Mesendoderm (in vitro differentiated cells): ENCODE measurements around the gene KIF17.
A peak's percentile ranks its signal among the peaks of the same experiment; 100 is the strongest.

ENCODE experiments used
- DNase-seq: peaks from one replicate; pipeline ENCODE4 v3.0.0; 2013
- H2AK5ac ChIP-seq: 2 replicates; pipeline ENCODE4 v1.6.1; 2013; ENCODE audit warnings: low read length, inconsistent platforms
- H2BK120ac ChIP-seq: 2 replicates; pipeline ENCODE4 v1.6.1; 2013; ENCODE audit warnings: low read depth, mild to moderate bottlenecking, low read length, moderate library complexity, mixed read lengths
- H2BK15ac ChIP-seq: replicated peaks from 2 replicates; pipeline ENCODE4 v1.6.1; 2013; ENCODE audit warnings: low read depth, mild to moderate bottlenecking, moderate library complexity
- H2BK5ac ChIP-seq: 2 replicates; pipeline ENCODE4 v1.6.1; 2013; ENCODE audit warnings: low read length, inconsistent platforms
- H3K18ac ChIP-seq: 2 replicates; pipeline ENCODE4 v1.6.1; 2013; ENCODE audit warnings: mild to moderate bottlenecking, low read length, mixed read lengths
- H3K23ac ChIP-seq: one replicate; pipeline ENCODE4 v1.6.1; 2013; ENCODE audit warnings: low read length
- H3K27ac ChIP-seq: 2 replicates; pipeline ENCODE4 v1.5.1; 2013; ENCODE audit warnings: low read depth, mild to moderate bottlenecking, inconsistent platforms, low read length, moderate library complexity
- H3K27me3 ChIP-seq: 2 replicates; pipeline ENCODE4 v1.6.1; 2013; ENCODE audit warnings: low read length, control low read depth, mild to moderate bottlenecking, inconsistent platforms; ENCODE audit not compliant: insufficient read depth, poor library complexity
- H3K36me3 ChIP-seq: 2 replicates; pipeline ENCODE4 v1.6.1; 2013; ENCODE audit warnings: low read length, inconsistent platforms; ENCODE audit not compliant: control insufficient read depth, insufficient read depth
- H3K4ac ChIP-seq: one replicate; pipeline ENCODE4 v1.6.1; 2013; ENCODE audit warnings: low read depth, mild to moderate bottlenecking, low read length, moderate library complexity
- H3K4me1 ChIP-seq: 2 replicates; pipeline ENCODE4 v1.6.1; 2013; ENCODE audit warnings: low read depth, low read length, inconsistent platforms; ENCODE audit not compliant: control insufficient read depth
- H3K4me2 ChIP-seq: 2 replicates; pipeline ENCODE4 v1.6.1; 2013; ENCODE audit warnings: low read length
- H3K4me3 ChIP-seq: 2 replicates; pipeline ENCODE4 v1.5.1; 2013; ENCODE audit warnings: mild to moderate bottlenecking, low read length
- H3K56ac ChIP-seq: one replicate; pipeline ENCODE4 v1.6.1; 2013; ENCODE audit warnings: low read length
- H3K79me1 ChIP-seq: 2 replicates; pipeline ENCODE4 v1.6.1; 2013; ENCODE audit warnings: low read length, inconsistent platforms
- H3K79me2 ChIP-seq: 2 replicates; pipeline ENCODE4 v1.6.1; 2013; ENCODE audit warnings: mild to moderate bottlenecking, low read length; ENCODE audit not compliant: control insufficient read depth, insufficient read depth
- H3K9ac ChIP-seq: 2 replicates; pipeline ENCODE4 v1.6.1; 2013; ENCODE audit warnings: low read length, inconsistent platforms
- H4K5ac ChIP-seq: one replicate; pipeline ENCODE4 v1.6.1; 2013; ENCODE audit warnings: low read length
- H4K8ac ChIP-seq: one replicate; pipeline ENCODE4 v1.6.1; 2013; ENCODE audit warnings: low read depth, mild to moderate bottlenecking, control low read depth, low read length, moderate library complexity
- WGBS: extraction: QIAGEN DNeasy Blood & Tissue Kit; methylation state at CpG from one replicate; pipeline ENCODE4 v1.1.7; 2013; ENCODE audit warnings: low lambda C conversion rate, missing lambda C conversion rate; ENCODE audit not compliant: insufficient coverage; ENCODE audit errors: extremely low coverage; 5-methylcytosine and 5-hydroxymethylcytosine counted together

The KIF17 gene

DNA sequence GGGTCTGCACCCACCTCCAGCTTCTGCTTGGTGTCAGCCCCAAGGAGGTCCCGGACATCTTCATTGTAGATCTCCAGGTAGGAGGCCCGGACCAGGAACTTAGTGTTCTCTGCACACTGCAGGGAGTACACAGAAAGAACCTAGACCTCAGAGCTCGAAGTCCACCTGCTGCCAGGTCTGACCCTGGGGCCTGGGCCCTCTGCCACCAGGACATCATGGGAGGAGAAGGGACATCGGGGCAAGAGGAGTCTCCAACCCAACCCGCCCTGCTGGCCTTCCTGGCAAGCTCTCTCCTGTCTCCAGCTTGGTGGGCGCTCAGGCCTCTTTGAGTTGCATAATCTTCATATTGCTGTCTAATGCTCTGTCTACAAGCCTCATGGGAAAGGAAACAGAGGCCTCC, 4.4 kb downstream of the KIF17 start:
- no peaks in the 10 kb centered on the region for H3K79me2 ChIP-seq
- no peak overlapping the region for H3K27ac ChIP-seq
- H2BK120ac ChIP-seq = no peak overlapping the region
- H2AK5ac ChIP-seq = no peak overlapping the region
- no peak overlapping the region for H2BK15ac ChIP-seq
- no peak overlapping the region for H3K56ac ChIP-seq
- H4K8ac ChIP-seq = no peak overlapping the region
- no peak overlapping the region for H2BK5ac ChIP-seq
- H3K18ac ChIP-seq = no peak overlapping the region
- no peak overlapping the region for H3K23ac ChIP-seq
- H4K5ac ChIP-seq = no peak overlapping the region
- no peak for DNase-seq
- no peak overlapping the region for H3K4me2 ChIP-seq
- no peaks in the 10 kb centered on the region for H3K27me3 ChIP-seq
- H3K4me1 ChIP-seq = no peaks in the 10 kb centered on the region
- H3K4ac ChIP-seq = no peak overlapping the region
- no CpG with 5 or more reads among the region's 6 CpGs for WGBS
- H3K36me3 ChIP-seq = no peaks in the 10 kb centered on the region
- no peak overlapping the region for H3K4me3 ChIP-seq
- H3K9ac ChIP-seq = no peak overlapping the region
- no peaks in the 10 kb centered on the region for H3K79me1 ChIP-seq

DNA sequence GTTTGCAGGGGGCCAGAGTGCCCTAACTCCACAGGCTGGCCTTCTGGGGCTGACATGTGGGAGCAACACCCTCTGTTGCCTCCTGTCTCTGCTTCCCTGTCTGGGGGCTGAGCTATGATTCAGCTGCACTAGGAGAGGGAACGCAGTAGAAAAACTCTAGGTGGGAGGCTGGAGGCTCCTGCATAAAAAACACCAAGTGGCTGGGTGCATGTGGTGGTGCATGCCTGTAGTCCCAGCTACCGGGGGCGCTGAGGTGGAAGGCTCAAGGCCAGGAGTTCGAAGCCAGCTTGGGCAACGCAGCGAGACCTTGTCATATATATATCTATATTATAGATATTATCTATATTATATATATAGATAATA, 5.6 kb downstream of the KIF17 start:
- no peak overlapping the region for H2BK15ac ChIP-seq

DNA sequence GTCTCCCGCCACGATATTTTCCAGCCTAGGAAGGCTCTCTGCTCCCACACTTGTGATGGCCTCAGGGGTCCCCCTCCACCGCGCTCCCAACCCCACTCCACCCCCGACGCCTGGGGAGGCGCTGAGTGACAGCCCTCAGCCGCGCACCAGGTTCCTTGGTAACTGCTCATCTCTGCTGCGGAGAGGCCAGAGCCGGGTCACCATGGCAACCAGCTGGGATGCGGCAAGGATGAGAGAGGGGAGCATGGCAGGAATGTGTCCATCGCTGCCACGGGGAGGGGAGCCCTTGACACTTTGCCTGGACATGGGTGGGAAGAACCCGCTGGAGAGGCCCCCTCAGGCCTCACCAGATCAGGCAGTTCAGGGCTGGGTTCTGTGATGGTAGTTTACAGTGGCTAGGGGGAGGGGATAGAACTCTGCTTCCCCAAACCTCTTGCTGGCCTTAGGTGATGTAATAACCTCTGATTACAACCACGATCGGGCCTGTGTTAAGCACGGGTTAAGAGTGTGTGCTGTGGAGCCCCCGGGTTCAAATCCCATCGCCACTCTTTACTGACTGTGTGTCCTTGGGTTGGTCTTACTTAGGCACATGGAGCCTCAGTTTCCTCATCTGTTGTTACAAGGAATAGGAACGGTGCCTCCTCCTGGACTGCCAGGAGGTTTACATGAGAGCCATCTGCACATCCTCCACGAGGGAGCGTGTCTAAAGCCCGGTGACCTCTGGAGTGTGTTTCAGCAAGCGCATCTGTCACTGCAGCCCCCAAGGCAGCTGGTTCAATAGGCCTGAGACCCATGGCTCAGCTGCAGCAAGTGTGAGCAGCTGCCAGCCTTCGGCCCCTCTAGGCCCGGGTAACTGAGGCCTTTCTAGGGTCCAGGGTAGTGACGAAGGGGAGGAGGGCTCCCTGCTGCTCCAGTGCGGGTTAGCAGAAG, 6.3 kb downstream of the KIF17 start:
- Histone ChIP-seq H3K27ac (no peak overlapping the region), H3K36me3 (no peaks in the 10 kb centered on the region), H3K4me3 (no peak overlapping the region), H3K18ac (no peak overlapping the region), H2BK5ac (no peak overlapping the region), H4K5ac (no peak overlapping the region), H3K4me1 (no peaks in the 10 kb centered on the region), H3K79me2 (no peaks in the 10 kb centered on the region), H4K8ac (no peak overlapping the region), H3K27me3 (no peaks in the 10 kb centered on the region), H3K4me2 (no peak overlapping the region), H3K79me1 (no peaks in the 10 kb centered on the region), H3K4ac (no peak overlapping the region), H2AK5ac (no peak overlapping the region), H2BK120ac (no peak overlapping the region), H3K23ac (no peak overlapping the region), H2BK15ac (no peak overlapping the region), H3K56ac (no peak overlapping the region), H3K9ac (no peak overlapping the region)
- WGBS = no CpG with 5 or more reads among the region's 29 CpGs
- peak; percentile 54 for DNase-seq

More for the DNA sequence above, 5.6 kb downstream of the KIF17 start:
- H3K9ac ChIP-seq = no peak overlapping the region
- no peak overlapping the region for H2BK120ac ChIP-seq
- no peaks in the 10 kb centered on the region for H3K27me3 ChIP-seq
- no peak overlapping the region for H2BK5ac ChIP-seq
- no peaks in the 10 kb centered on the region for H3K4me1 ChIP-seq
- H3K4me3 ChIP-seq = no peak overlapping the region
- WGBS = no CpG with 5 or more reads among the region's 6 CpGs
- H3K79me1 ChIP-seq = no peaks in the 10 kb centered on the region
- no peak overlapping the region for H4K5ac ChIP-seq
- H4K8ac ChIP-seq = no peak overlapping the region
- no peak overlapping the region for H3K18ac ChIP-seq
- no peak overlapping the region for H3K4me2 ChIP-seq
- H3K36me3 ChIP-seq = no peaks in the 10 kb centered on the region
- no peak overlapping the region for H2AK5ac ChIP-seq
- no peak overlapping the region for H3K23ac ChIP-seq
- DNase-seq = no peak
- no peaks in the 10 kb centered on the region for H3K79me2 ChIP-seq
- H3K56ac ChIP-seq = no peak overlapping the region
- H3K27ac ChIP-seq = no peak overlapping the region
- no peak overlapping the region for H3K4ac ChIP-seq

DNA sequence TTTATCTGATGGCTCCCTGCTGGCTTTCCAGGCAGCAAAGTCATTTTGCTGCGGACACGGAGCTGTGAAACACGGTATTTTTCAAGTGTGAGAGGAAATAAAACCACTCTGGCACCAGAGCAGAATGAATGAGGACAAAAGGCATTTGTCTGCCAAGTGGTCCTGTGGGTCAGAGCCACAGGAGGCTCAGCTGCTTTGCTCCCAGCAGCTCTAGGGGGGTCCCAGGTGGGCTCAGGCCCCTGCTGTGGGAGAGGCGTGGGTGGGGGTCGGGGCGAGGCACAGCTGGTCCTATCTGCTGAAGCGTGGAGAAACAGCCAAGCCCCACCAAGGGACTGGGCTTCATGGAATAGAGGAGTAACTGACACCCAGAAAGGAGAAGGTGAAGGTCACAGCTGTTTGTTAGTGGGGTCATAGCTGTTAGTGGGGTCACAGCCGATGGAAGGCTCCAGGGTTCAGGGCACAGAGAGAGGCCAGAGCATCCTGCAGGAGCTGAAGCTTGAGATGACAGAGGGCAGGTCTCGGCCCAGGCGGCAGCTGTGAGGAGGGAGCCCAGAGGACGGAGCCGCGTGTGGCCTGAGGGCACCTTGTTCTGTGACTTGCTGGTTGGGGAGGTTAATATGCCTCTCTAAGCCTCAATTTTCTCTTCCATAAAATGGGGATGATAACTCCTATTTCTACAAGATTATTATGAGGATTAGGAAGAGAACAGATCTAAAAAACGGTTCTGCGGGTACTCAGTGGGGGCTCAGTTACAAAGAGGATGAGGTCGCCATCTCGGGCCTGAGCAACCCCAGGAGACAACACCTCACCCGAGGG, 7.1 kb downstream of the KIF17 start:
- Histone ChIP-seq H3K36me3 (no peaks in the 10 kb centered on the region), H3K4ac (no peak overlapping the region), H4K8ac (no peak overlapping the region), H3K23ac (no peak overlapping the region), H3K56ac (no peak overlapping the region), H3K79me1 (no peaks in the 10 kb centered on the region), H2BK120ac (no peak overlapping the region), H3K9ac (no peak overlapping the region), H3K79me2 (no peaks in the 10 kb centered on the region), H3K4me1 (no peaks in the 10 kb centered on the region), H3K27me3 (no peaks in the 10 kb centered on the region), H3K18ac (no peak overlapping the region), H2BK15ac (no peak overlapping the region), H3K4me3 (no peak overlapping the region), H3K4me2 (no peak overlapping the region), H2AK5ac (no peak overlapping the region), H4K5ac (no peak overlapping the region), H3K27ac (no peak overlapping the region), H2BK5ac (no peak overlapping the region)
- WGBS = no CpG with 5 or more reads among the region's 18 CpGs
- DNase-seq = no peak

DNA sequence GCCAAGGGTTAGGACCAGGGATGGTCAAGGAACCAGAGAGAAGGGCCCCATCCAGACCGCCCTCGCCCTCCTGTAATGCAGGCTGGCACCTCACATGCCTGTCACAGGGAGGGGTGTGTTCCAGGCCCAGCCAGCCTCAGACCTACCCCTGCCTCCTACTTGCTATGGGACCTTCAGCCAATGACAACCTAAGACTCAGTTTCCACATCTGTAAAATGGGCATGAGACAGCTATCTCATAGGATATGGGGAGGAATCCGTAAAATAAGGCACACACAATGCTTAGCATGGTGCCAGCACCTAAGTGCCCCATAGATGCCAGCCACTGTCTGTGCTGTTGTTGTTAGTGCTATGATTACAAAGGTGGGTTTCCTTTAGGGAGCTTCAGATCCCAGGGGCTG, 7.9 kb downstream of the KIF17 start:
- H3K79me2 ChIP-seq = no peaks in the 10 kb centered on the region

More for the DNA sequence above, 7.9 kb downstream of the KIF17 start:
- no CpG with 5 or more reads among the region's 3 CpGs for WGBS
- H2BK5ac ChIP-seq = no peak overlapping the region
- H3K56ac ChIP-seq = no peak overlapping the region
- no peak overlapping the region for H3K9ac ChIP-seq
- H3K27me3 ChIP-seq = no peaks in the 10 kb centered on the region
- H3K79me1 ChIP-seq = no peaks in the 10 kb centered on the region
- no peak overlapping the region for H4K8ac ChIP-seq
- no peaks in the 10 kb centered on the region for H3K36me3 ChIP-seq
- no peak overlapping the region for H3K4me2 ChIP-seq
- no peak overlapping the region for H3K27ac ChIP-seq
- no peak overlapping the region for H2BK15ac ChIP-seq
- H4K5ac ChIP-seq = no peak overlapping the region
- no peak overlapping the region for H2BK120ac ChIP-seq
- H3K4ac ChIP-seq = no peak overlapping the region
- no peak for DNase-seq
- no peaks in the 10 kb centered on the region for H3K4me1 ChIP-seq
- no peak overlapping the region for H3K23ac ChIP-seq
- no peak overlapping the region for H3K18ac ChIP-seq
- H2AK5ac ChIP-seq = no peak overlapping the region
- no peak overlapping the region for H3K4me3 ChIP-seq
